Measurements from ENCODE around the gene NOL11. TPM values are rescaled to one million over a fixed set of nuclear protein-coding genes. Genes with fewer than 3 reads are reported as not detected.

NOL11 gene
- total and polyA plus RNA-seq, 2 of the 8 experiments (the other 6 are each of a cell fraction or from before 2014, with no cell fraction given) = 58.0 to 97.2 TPM

- POLR2A ChIA-PET (ENCODE audit: partially characterized antibody) = interaction anchor here (1.1 kb wide), 1 partner anchor 309 kb away, joined by 3 read pairs; no protein-coding TSS in a partner anchor
- no peak overlapping the region for H2BK5ac ChIP-seq (ENCODE audit: low read depth, low read length)
- WGBS, 2 experiments (ENCODE audit: extremely low coverage in 1 of 2, insufficient coverage in 1 of 2, insufficient read length in 1 of 2, insufficient replicate concordance in 2 of 2, low coverage in 1 of 2, low lambda C conversion rate in 2 of 2, missing lambda C conversion rate in 1 of 2) = 87% methylated on average over 2 of the region's 2 CpGs; no CpG with 5 or more reads in 1 of the 2 experiments
- no peak for TF ChIP-seq GABPA (IDR thresholded peaks at IDR 0.05; ENCODE audit: borderline replicate concordance, insufficient read depth, low read length)
- no peak for TF ChIP-seq CEBPB (IDR thresholded peaks at IDR 0.05; ENCODE audit: low read depth, low read length)
- no peak for TF ChIP-seq POLR2AphosphoS5 (IDR thresholded peaks at IDR 0.05; ENCODE audit: low read depth, low read length)
- TF ChIP-seq BCL11A (IDR thresholded peaks at IDR 0.05; ENCODE audit: low read depth in 2 of 2, low read length in 2 of 2) = no peak
- TF ChIP-seq JUND (IDR thresholded peaks at IDR 0.05; ENCODE audit: low read length) = no peak
Measured at GRCh38 chr17:67687511-67687910, 30.2 kb upstream of the NOL11 start.

More at GRCh38 chr17:67687511-67687910, 30.2 kb upstream of the NOL11 start:
- H3K4ac ChIP-seq (replicated peaks; ENCODE audit: insufficient read length, low read depth, low read length) = no peak overlapping the region
- no peak overlapping the region for H3K9ac ChIP-seq (replicated peaks in 1 of 4; ENCODE audit: extremely low read depth in 1 of 4, low read depth in 3 of 4, low read length in 3 of 4)
- CTCF ChIA-PET (ENCODE audit: partially characterized antibody) = interaction anchor here (0.8 to 2.0 kb wide), 8 partner anchors 9 to 314 kb away, joined by 3 to 12 read pairs (median 4); no protein-coding TSS in a partner anchor
- no peak overlapping the region for H3K4me2 ChIP-seq (ENCODE audit: insufficient read depth in 1 of 2, low read depth in 2 of 2, low read length in 2 of 2)
- no peak for FAIRE-seq
- peaks cover 0 to 3% (median 0%) of the 10 kb centered on the region in 4 experiments; a peak in 1 of 7 replicates for H3K4me1 ChIP-seq (replicated peaks in 1 of 4; ENCODE audit: control insufficient read depth in 3 of 4, insufficient read depth in 4 of 4, low read length in 3 of 4)
- no peaks in the 10 kb centered on the region for H3K79me2 ChIP-seq (ENCODE audit: control insufficient read depth in 1 of 2, insufficient read depth in 2 of 2, low read length in 2 of 2)
- no peak overlapping the region for H3K23ac ChIP-seq (ENCODE audit: insufficient read length)
- H2BK120ac ChIP-seq (replicated peaks; ENCODE audit: low read depth, low read length) = no peak overlapping the region
- no peak overlapping the region for H2AFZ ChIP-seq (ENCODE audit: low read length)
- no peaks in the 10 kb centered on the region for H3K27me3 ChIP-seq (replicated peaks in 1 of 4; ENCODE audit: control insufficient read depth in 3 of 4, extremely low read depth in 1 of 4, insufficient read depth in 3 of 4, low read length in 3 of 4)
- no peak overlapping the region for H4K5ac ChIP-seq (ENCODE audit: insufficient read length, low read depth, low read length)
- H4K20me1 ChIP-seq (replicated peaks in 1 of 2; ENCODE audit: control insufficient read depth in 1 of 2, insufficient read depth in 2 of 2, low read length in 2 of 2) = no peaks in the 10 kb centered on the region
- no peak overlapping the region for H2AK5ac ChIP-seq (ENCODE audit: low read depth, low read length)
- no peak overlapping the region for H3K18ac ChIP-seq (ENCODE audit: extremely low read depth, low read length)
- H4K91ac ChIP-seq (replicated peaks; ENCODE audit: insufficient read length, low read length) = no peak overlapping the region
- no peak overlapping the region for H4K8ac ChIP-seq (ENCODE audit: extremely low read depth, insufficient read depth, low read length)
- no peak overlapping the region for H3K56ac ChIP-seq (replicated peaks; ENCODE audit: insufficient read length, low read depth, low read length)
- DNase-seq (ENCODE audit: low read depth in 1 of 2, low spot score in 2 of 2) = no peak
- H2BK20ac ChIP-seq (ENCODE audit: low read length) = no peak overlapping the region
- no peak overlapping the region for H2BK12ac ChIP-seq (ENCODE audit: low read depth, low read length)
- no peaks in the 10 kb centered on the region for H3K79me1 ChIP-seq (ENCODE audit: low read depth, low read length)
- no peaks in the 10 kb centered on the region for H3K9me3 ChIP-seq (ENCODE audit: insufficient read depth in 2 of 2, low read depth in 1 of 2, low read length in 1 of 2)
- no peaks in the 10 kb centered on the region for H3K36me3 ChIP-seq (ENCODE audit: control insufficient read depth in 2 of 4, insufficient read depth in 4 of 4, low read length in 3 of 4)
- H3K23me2 ChIP-seq (ENCODE audit: low read depth, low read length) = no peaks in the 10 kb centered on the region
- no peak overlapping the region for H3K27ac ChIP-seq (ENCODE audit: low read depth, low read length)
- H3K14ac ChIP-seq (ENCODE audit: insufficient read length) = no peak overlapping the region
- H3K4me3 ChIP-seq (ENCODE audit: extremely low read depth in 1 of 4, insufficient read depth in 2 of 4, low read depth in 3 of 4, low read length in 4 of 4) = no peak overlapping the region
- H2BK15ac ChIP-seq (ENCODE audit: low read length) = no peak overlapping the region
